HG03108 (cell line): ENCODE data around the gene EML6.

ENCODE experiments used
- ATAC-seq: cut with Tn5 transposase; IDR thresholded peaks from one replicate; pipeline ENCODE4 v1.9.1; 2021; ENCODE audit warnings: moderate library complexity; ENCODE audit not compliant: unreplicated experiment

EML6 gene

DNA sequence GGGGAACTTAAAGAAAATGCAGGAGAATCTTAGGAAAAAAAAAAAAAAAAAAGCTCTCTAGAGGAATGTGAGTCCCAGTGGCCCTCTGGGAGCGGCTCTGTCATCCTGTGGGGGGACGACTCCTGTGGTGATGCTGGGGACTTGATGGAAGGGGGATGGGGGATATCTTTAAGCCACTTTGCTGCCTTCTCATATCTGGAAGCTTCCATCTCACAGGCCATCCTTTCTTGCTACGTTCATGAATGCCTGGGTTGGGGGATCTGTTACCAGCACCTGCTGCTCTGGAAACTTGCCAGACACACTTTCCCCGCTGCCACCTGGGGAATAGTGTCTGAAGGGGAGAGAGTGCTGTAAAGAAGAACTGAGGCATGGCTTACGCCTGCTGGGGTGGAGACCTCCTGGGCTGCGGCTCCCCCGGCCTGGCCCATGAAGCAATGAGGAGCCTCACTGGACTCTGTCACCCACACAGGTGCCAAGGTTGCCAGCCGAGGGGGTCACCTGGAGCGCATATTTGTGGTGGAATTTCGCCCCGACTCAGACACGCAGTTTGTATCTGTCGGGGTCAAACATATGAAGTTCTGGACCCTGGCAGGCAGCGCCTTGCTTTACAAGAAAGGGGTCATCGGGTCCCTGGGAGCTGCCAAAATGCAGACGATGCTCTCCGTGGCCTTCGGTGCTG is 234.0 kb downstream of the EML6 start:
- no peak for ATAC-seq

DNA sequence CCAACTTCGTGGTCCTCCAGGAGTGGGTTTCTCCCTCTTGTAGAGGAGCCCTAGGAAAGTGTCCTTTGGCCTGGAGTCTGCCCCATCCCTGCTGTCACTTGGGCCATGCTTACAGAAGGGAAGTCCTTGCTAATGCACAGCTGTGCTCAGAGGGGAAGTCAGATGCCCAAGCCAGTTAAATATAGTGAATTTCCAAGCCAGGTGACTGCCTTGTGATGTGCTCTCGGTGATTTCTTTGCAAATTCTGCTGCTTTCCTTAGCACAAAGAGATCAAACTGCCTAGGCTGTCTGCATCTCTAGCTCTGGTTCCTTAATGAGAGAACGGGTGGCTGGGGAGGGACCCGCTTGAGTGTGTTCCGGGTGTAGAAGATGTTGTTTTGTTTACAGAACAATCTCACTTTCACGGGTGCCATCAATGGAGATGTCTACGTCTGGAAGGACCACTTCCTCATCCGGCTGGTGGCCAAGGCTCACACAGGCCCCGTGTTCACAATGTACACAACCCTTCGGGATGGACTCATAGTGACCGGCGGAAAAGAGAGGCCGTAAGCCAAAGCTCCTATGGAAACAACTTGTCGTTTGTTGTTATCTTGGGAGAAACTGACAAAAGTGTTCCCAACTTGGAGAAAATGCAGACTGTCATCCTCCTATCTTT is 235.4 kb downstream of the EML6 start:
- ATAC-seq = no peak

DNA sequence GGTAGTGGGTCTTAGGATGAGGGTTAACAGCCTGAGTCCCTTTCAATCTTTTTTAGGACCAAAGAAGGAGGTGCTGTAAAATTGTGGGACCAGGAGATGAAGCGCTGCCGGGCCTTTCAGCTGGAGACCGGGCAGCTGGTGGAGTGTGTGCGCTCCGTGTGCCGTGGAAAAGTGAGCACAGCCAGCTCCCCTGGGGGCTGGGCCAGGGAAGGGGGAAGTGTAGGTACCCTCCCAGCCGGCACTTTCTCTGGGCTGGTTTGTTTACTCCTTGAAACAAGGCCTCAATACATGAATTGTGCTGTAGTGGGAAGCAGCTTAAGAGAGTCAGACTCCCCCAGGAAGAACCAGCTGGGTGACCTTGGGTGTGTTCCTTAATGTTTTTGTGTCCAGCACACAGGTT is 236.7 kb downstream of the EML6 start:
- no peak for ATAC-seq

DNA sequence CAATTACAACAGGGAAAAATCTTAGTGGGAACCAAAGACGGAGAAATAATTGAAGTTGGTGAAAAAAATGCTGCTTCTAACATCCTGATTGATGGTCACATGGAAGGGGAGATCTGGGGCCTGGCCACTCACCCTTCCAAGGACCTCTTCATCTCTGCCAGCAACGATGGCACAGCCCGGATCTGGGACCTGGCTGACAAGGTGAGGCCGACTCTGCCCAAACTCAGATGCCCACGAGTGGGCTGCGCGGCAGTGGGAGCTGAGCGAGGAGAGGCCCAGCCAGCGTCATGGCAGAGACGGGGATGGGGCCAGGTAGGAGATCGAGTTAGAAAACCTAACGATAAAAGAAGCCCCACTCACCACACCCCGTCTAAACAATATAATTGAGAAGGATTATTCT is 239.0 kb downstream of the EML6 start:
- ATAC-seq = no peak

DNA sequence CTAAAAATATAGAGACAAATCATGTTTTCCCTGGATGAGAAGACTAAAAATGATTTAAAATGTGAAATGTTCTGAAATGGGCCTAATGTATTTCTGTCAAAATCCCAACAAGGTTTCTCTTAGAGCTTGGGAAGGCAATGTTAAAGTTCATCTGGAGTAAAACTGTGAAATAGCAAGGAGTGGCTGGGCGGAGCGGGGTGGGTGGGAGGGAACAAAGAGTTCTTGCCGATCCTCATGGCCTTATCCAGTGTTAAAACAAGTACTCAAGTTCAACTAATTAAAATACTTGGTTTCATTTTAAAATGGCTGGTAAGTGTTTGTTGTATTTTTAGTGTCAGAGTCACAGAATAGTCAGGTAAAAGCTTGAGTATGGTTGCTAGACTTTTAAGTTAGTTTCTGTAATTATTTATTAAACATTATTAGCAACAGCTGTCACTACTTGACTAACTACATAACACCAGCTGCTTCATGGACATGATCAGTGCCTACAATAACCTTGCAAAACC is 239.5 kb downstream of the EML6 start:
- ATAC-seq = no peak

DNA sequence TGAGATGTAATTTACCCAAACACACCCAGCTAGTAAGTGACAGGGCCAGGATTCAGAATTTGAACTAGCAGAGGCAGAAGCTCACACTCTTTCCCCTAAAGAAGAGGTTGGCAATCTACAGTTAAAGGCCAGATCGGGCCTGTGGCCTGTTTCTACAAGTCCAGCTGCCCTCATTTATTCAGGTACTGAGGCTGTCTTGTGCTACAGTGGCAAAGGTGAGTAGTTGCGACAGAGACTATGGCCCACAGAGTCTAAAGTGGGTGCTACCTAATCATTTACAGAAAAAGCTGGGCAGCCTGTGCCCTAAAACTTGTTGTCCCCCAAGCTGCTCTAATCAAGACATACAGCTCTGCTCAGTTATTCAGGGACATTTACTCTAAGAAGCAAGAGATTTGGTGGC is 240.0 kb downstream of the EML6 start:
- no peak for ATAC-seq

DNA sequence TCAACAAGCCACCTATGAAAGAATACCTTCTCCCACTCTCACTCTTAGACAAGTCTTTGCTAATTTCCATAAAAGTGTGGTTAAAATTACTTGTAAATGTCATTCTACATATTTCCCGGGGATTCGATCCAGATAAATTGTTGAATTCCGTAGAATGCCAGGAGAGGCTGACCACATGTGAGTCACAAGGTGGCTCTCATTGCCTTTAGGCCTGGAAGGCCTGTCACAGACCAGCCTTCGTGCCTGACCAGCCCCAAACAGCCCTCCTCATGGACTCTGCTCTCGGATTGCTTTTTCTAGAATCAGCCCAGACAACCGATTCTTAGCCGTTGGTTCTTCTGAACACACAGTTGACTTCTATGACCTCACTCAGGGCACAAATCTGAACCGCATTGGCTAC is 240.8 kb downstream of the EML6 start:
- ATAC-seq = no peak

DNA sequence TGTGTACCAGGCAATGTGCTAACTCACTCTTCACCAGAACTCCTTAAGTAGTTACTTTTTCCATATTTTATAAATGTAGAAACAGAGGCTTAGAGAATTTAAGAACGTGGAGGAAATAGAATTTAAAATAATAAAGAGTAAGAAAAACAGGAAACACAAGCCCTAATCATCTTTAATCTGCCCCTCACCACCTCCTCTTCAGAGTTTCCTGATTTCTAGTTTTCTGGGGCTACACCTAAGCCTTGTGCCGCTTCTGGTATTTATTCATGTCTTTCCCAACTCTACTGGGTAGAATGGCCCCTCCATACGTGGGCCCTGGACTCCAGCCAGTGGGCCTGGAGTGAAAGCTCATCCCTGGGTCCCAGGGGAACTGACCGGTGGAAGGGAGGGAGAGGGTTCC is 241.4 kb downstream of the EML6 start:
- ATAC-seq = no peak

DNA sequence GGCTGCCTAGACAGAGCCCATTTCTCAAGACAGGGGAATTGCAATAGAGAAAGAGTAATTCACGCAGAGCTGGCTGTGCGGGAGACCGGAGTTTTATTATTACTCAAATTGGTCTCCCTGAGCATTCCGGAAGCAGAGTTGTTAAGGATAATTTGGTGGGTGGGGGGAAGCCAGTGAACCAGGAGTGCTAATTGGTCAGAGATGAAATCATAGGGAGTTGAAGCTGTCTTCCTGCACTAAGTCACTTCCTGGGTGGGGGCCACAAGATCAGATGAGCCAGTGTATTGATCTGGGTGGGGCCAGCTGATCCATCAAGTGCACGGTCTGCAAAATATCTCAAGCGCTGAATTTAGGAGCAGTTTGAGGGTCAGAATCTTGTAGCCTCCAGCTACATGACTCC is 242.0 kb downstream of the EML6 start:
- ATAC-seq = no peak

DNA sequence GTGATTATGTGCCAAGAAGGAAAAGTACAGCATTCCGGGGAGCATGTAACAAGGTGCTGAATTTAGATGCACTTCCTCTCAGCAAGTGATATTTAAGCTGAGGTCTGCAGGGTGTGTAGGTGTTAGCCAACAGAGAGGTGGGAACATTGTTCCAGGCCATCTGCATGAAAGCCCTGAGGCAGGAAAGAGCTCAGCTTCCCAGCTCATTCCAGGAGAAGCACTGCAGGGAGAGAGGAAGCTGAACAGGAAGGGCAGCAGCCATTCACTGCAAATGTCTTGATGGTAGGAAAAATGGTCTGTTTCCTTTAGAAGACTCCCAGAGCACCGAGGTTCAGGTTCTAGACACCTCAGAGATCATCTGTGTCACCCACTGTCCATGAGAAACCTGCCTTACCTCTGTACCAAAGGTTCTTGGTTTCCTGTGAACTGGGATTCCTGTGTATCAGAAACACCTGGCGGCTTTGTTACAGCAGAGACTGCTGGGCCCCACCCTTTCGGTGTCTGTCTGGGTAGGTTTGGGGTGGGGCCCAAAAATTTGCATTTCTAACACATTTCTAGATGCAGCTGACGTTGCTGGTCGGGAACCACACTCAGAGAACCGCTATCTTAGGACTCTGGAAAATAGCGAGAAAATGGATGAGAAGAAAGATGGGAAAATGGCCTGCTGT is 242.8 kb downstream of the EML6 start:
- no peak for ATAC-seq

DNA sequence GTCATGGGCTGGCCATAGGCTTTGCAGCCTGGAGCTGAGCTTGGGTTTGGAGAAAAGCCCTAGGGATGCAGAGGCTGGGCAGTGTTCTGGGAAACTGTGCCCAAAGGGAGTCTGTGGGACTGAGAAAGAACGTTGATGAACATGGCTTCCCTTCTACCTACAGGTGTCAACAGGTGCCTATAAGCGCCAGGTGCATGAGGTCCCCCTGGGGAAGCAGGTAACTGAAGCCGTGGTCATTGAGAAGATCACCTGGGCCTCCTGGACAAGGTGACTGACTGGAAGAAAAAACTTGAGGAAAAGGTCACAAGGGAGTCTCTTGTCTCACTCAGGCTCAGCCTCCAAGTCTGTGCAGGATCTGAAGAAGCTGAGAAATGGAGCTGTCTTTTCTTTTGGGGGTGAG is 243.4 kb downstream of the EML6 start:
- ATAC-seq = no peak

DNA sequence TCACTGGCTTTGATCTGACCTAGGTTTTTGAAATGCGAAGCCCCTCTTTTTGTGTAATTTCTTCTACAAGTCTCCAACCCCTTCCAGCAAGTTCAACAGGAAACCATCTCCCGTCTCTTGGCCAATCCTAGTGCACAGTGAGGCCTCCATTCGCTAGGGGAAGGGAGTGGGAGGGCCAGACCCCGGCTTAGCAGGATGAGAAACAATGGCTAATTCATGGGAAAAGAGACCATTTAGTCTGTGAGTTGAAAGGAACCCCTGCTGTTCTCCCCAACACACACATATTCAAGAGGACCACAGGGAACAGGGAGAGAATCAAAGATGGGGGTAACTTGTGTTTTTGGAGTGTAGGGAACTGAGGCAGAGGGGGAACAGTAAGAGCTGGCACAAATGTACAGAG is 243.8 kb downstream of the EML6 start:
- ATAC-seq = no peak

DNA sequence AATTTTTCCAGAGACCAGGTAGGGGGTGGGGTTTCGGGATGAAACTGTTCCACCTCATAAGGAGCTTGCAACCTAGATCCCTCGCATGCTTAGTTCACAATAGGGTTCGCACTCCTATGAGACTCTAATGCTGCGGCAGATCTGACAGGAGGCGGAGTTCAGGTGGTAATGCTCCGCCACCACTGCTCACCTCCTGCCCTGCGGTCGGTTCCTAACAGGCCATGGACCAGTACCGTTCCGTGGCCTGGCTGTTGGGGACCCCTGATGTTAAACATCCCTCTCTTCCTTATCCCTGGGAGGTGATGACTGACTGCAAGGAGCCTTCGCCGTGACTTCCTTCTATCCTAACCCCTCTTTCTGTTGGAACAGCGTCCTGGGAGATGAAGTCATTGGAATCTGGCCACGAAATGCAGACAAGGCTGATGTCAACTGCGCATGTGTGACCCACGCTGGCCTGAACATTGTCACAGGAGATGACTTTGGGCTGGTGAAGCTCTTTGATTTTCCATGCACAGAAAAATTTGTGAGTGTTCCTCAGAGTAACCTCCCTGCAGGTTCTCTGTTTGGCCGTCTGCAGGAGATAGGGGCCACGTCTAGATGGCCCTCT is 244.4 kb downstream of the EML6 start:
- ATAC-seq = no peak

DNA sequence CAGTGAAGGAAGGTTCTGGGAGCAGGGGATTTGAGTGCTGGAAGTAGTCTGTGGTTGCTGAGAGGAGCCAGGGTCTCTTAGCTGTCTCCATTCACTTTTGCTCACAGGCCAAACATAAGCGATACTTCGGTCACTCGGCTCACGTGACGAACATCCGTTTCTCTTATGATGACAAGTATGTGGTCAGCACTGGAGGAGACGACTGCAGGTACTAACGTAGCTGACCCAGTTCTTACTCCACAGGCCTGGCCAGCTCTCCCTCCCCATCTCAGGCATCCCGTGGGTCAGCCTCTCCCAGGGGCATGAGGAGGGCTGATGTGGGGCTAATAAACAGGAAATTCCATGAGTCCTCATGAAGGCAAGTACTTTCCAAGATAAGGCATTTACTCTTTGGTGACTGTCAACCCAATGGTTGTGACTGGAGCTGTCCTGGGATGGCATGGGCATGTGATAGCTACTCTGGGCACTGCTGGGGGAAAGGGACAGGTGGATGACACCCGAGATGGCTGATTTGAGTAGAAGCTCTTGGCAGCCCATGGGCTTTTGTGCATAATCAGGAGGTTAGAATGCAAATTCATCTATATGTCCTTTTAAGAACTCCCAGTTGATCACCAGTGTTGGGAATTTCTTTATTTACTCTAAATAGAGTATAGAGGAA is 245.2 kb downstream of the EML6 start:
- ATAC-seq = no peak

DNA sequence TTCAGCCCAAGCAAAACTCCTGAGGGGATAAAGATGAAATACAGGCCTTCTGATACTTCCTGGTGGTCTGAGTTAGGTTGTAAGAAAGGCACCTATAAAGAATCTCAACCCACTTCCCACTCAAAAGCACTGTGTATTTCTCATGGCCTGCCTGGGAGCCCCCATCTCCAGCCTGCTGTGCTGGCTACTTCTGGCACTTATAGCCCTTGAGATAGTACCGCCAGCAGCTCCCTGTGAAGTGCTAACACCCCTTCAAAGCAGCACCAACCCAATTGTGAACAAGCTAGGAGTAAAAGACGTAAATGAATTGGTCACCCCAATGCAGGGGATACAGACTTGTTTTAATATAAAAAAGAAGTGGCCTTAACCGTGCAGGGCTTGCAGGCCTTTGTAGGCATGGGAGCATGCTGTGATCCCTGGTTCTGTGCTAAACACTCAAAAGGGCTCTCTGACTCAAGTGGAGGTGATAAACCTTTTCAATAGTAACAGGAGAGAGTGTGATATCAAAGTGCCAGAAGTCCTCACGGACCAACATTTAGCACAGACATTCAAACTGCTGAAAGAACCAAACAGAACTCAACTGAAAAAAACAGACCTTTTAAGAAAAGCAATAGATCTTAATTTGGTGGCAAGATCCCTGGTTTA is 246.0 kb downstream of the EML6 start:
- ATAC-seq = no peak

DNA sequence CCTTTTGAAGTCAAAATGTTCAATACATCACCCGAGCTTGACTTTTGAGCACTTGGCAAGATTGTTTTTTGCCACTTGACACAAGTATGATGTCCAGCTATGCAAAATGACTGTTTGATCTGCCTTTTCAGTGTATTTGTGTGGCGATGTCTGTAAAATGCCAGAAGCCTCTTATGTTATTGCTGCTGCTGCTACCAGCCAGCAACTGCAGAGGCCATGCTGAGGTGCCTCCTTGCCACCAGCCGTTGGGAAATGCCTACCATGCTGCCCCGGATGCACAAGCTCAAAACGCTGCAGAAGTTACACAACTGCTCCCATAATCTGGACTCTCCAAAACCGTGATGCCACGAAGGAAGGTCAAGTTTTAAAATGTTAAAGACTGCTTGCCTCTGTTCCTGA is 246.5 kb downstream of the EML6 start:
- ATAC-seq = no peak

DNA sequence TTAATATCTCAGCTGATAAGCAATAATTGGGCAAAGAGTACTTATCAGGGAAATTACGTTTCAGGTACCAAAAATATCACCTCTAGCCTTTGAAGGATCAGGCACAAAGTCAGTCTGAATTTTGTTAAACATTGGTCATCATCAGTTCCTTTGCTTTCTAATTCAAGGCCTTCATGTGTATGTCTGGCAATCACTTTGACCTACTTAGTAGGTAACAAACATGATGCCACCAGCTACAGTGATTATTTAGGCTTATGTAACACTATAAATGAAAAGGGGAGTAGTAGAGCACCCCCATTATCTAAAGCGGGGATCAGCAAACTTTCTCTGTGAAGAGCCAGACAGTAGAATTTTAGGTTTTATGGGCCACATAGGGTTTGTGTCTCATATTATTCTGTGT is 251.7 kb downstream of the EML6 start:
- no peak for ATAC-seq

DNA sequence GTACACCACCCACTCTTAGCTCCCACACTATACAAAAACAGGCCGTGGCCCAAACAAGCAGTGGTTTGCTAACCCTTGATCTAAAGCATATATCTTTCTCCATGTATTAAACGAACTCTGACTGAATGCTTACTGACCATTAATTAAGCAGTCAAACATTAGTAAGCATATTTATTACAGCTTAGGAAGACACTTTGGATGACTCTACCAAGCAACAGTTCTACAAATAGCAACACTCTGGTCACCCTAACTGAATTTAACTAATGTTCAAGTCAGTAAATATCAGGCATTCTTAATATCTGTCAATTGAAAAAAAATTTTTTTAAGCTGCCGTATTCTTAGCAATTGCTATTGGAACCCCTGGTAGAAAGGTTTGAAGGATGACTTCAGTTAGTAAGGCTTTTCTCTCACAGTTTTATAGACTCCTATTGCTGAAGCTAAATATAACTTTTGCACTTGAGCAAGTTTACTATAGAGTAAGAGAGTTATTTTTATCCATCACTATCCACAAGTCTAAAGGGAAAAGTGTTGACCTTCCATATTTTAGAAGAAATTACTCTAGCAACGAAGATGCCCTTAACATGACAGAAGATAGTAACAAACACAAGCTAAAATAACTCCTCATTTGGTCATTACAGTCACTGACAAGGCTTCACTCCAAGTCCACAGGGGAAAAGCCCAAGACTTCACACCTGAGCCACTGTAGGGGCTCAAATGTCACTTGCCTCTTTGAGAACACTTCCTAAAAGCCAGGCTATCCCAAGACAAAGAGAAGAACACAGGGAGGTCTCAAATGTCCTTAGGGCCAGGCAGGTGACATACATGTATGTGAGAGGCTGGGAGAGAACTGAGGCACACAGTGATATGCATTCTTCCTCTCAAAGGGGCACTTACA is 252.4 kb downstream of the EML6 start:
- ATAC-seq = no peak

DNA sequence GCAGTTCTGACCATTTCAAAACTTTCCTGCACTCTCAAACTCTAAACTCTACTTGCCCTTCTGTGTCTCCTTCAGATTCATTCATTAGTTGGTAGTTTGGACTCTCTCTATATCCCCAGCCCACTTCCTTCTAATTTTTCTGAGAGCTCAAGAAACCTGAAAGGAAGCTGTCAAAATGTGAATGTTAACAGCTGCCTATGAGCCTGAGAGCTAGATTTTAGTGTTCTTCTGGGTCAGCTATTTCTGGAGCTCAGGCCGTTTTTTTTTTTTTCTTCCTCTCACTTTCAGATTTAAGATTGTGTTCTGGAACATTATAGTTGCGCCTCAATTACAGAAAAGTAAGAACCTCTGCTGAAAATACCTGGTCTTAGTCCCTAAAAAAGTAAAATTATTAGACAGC is 253.7 kb downstream of the EML6 start:
- ATAC-seq = peak; percentile 88
